ENCODE measurements around the gene NUDT16L1. TPM values are rescaled to one million over a fixed set of nuclear protein-coding genes. Genes with fewer than 3 reads are reported as not detected.

The NUDT16L1 gene
- total RNA-seq, 2 donors from 2014 or later: 16.8 to 24.0 TPM

DNA sequence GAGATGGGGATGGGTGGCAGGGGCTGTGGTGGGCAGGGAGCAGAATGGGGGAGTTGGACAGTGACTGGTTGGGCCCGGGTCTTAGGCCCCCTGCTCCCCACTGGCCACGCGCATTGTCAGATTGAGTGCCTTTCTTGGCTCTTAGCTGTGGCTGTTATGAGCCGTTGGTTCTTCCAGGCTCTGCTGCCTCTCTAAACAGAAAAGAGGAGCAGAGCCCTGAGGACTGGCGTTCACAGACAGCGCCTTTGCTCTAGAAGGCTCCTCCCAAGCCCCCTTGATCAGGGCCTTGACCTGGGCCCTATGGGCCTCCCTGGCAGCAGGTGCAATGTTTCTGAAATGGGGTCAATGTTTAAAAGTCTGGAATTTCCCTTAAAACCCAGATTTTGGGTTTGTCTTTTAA, 14.8 kb upstream of the NUDT16L1 start:
- Histone ChIP-seq H3K4me1 (ENCODE audit: control insufficient read depth in 1 of 2, low read depth in 2 of 2) (no peaks in the 10 kb centered on the region), H3K36me3 (peaks cover 35% of the 10 kb centered on the region), H3K27me3 (replicated peaks; ENCODE audit: insufficient read depth) (no peaks in the 10 kb centered on the region), H3K27ac (no peak overlapping the region), H3K9me3 (no peaks in the 10 kb centered on the region), H3K4me3 (no peak overlapping the region)
- no peak for DNase-seq (ENCODE audit: low spot score)
- ATAC-seq (ENCODE audit: insufficient number of reproducible peaks, low FRiP score, low read depth): no peak
- no peak for TF ChIP-seq CTCF (IDR thresholded peaks at IDR 0.05)

GRCh38 chr16:4679156-4679849, 14.1 kb upstream of the NUDT16L1 start:
- ATAC-seq (ENCODE audit: insufficient number of reproducible peaks, low FRiP score, low read depth) (no peak), DNase-seq (ENCODE audit: low spot score) (no peak)
- Histone ChIP-seq H3K36me3 (peaks cover 41% of the 10 kb centered on the region), H3K27me3 (replicated peaks; ENCODE audit: insufficient read depth) (no peaks in the 10 kb centered on the region), H3K4me3 (no peak overlapping the region), H3K27ac (no peak overlapping the region), H3K9me3 (no peaks in the 10 kb centered on the region), H3K4me1 (ENCODE audit: control insufficient read depth in 1 of 2, low read depth in 2 of 2) (no peaks in the 10 kb centered on the region)
- TF ChIP-seq CTCF (IDR thresholded peaks at IDR 0.05): no peak

GRCh38 chr16:4679850-4680636, 13.3 kb upstream of the NUDT16L1 start:
- no peaks in the 10 kb centered on the region for H3K4me1 ChIP-seq (ENCODE audit: control insufficient read depth in 1 of 2, low read depth in 2 of 2)
- H3K4me3 ChIP-seq: no peak overlapping the region
- H3K36me3 ChIP-seq: peaks cover 47% of the 10 kb centered on the region
- no peak for TF ChIP-seq CTCF (IDR thresholded peaks at IDR 0.05)
- no peaks in the 10 kb centered on the region for H3K27me3 ChIP-seq (replicated peaks; ENCODE audit: insufficient read depth)
- no peak overlapping the region for H3K27ac ChIP-seq
- no peak for ATAC-seq (ENCODE audit: insufficient number of reproducible peaks, low FRiP score, low read depth)
- no peaks in the 10 kb centered on the region for H3K9me3 ChIP-seq
- DNase-seq (ENCODE audit: low spot score): no peak

- Histone ChIP-seq H3K36me3 (peaks cover 50% of the 10 kb centered on the region), H3K9me3 (no peaks in the 10 kb centered on the region), H3K4me1 (ENCODE audit: control insufficient read depth in 1 of 2, low read depth in 2 of 2) (no peaks in the 10 kb centered on the region), H3K4me3 (no peak overlapping the region), H3K27ac (no peak overlapping the region), H3K27me3 (replicated peaks; ENCODE audit: insufficient read depth) (no peaks in the 10 kb centered on the region)
- TF ChIP-seq CTCF (IDR thresholded peaks at IDR 0.05): no peak
- DNase-seq (ENCODE audit: low spot score) (no peak), ATAC-seq (ENCODE audit: insufficient number of reproducible peaks, low FRiP score, low read depth) (no peak)
Observed at GRCh38 chr16:4680673-4681470, 12.5 kb upstream of the NUDT16L1 start.

Measured in thoracic aorta (tissue), 2 donors.